ENCODE measurements around the gene TFF3.

The TFF3 gene

GRCh38 chr21:42266971-42267556 lies 48.1 kb downstream of the TFF3 start:
- Mint-ChIP-seq H3K4me1 (ENCODE audit: low read depth) (peaks cover 30% of the 10 kb centered on the region), H3K27ac (peak overlapping the region; percentile 36)

GRCh38 chr21:42265231-42265812 lies 49.9 kb downstream of the TFF3 start:
- Mint-ChIP-seq H3K9me3 (no peaks in the 10 kb centered on the region), H3K4me1 (ENCODE audit: low read depth) (peaks cover 30% of the 10 kb centered on the region), H3K36me3 (ENCODE audit: low read depth) (no peaks in the 10 kb centered on the region), H3K27ac (no peak overlapping the region), H3K27me3 (no peaks in the 10 kb centered on the region), H3K4me3 (no peak overlapping the region)

More at GRCh38 chr21:42266971-42267556, 48.1 kb downstream of the TFF3 start:
- H3K27me3 Mint-ChIP-seq = no peaks in the 10 kb centered on the region
- H3K9me3 Mint-ChIP-seq = no peaks in the 10 kb centered on the region
- no peak overlapping the region for H3K4me3 Mint-ChIP-seq
- H3K36me3 Mint-ChIP-seq (ENCODE audit: low read depth) = peaks cover 4% of the 10 kb centered on the region

DNA sequence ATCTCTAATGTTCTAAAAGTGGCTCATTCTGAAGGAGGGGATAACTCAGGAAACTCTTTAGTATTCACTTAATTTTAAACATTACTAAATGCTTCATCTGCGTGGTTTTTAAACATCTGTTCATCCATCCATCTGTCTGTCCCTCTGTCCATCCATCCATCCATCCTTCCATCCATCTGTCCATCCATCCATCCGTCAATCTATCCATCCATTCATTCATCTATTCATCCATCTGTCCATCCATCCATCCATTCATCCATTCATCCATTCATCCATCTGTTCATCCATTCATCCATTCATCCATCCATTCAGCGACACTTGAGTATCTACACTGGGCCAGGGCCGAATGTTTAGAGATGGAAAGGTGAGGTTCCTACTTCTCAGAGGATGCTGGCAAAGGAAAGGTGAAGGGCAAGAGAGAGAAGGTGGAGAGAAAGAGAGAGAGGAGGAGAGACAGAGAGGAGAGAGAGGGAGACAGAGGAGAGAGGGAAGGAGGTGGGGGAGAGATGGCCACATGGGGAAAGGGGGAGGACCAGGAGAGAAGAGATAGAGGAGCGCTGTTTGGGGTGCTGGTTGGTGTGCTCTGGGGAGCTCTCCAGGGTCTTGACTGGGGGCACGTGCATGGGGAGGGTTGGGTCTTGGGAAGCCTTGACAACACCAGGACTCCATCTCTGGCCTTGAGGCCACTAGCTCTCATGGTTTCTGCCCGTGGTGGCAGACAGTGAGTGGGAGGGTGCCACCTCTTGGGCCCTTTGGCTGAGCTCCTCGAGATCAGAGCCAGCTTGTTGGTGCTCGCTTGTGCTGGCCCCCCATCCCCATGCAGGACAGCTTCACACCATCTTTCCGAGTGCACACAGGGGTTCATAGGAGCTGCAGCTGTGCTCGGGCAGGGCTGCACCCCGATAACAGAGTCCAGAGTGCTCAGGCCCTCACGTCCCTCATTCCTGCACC lies 50.7 kb downstream of the TFF3 start:
- Mint-ChIP-seq H3K27me3 (no peaks in the 10 kb centered on the region), H3K4me1 (ENCODE audit: low read depth) (peaks cover 28% of the 10 kb centered on the region), H3K4me3 (no peak overlapping the region), H3K9me3 (no peaks in the 10 kb centered on the region), H3K36me3 (ENCODE audit: low read depth) (no peaks in the 10 kb centered on the region), H3K27ac (no peak overlapping the region)

- Mint-ChIP-seq H3K27me3 (no peaks in the 10 kb centered on the region), H3K27ac (no peak overlapping the region)
These were observed 51.5 kb downstream of the TFF3 start for GRCh38 chr21:42263591-42264131.

DNA sequence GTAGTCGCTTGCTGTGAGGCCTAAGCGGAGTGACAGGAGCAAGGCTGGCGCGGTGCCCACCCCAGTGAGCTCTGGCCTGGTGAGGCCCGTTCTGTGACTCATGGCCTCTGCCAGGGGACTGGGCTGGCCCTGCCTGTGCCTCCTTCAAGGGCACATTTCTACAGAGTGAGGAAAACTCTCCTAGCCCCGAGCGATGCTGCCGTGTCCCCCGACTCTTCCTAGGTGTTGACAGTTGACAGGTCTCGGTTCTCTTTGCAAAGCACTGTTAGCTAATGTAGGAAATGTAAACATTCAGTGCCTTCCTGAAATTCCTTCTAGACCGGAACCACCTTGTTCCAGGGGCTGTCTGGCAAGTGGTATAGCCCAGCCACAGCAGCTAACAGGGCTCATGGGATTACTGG lies 52.4 kb downstream of the TFF3 start:
- H3K9me3 Mint-ChIP-seq = no peaks in the 10 kb centered on the region
- H3K27me3 Mint-ChIP-seq = no peaks in the 10 kb centered on the region
- no peak overlapping the region for H3K27ac Mint-ChIP-seq
- peaks cover 15% of the 10 kb centered on the region for H3K4me1 Mint-ChIP-seq (ENCODE audit: low read depth)
- H3K4me3 Mint-ChIP-seq = no peak overlapping the region
- no peaks in the 10 kb centered on the region for H3K36me3 Mint-ChIP-seq (ENCODE audit: low read depth)

More at GRCh38 chr21:42263591-42264131, 51.5 kb downstream of the TFF3 start:
- Mint-ChIP-seq H3K4me1 (ENCODE audit: low read depth) (peaks cover 20% of the 10 kb centered on the region), H3K4me3 (no peak overlapping the region), H3K36me3 (ENCODE audit: low read depth) (no peaks in the 10 kb centered on the region), H3K9me3 (no peaks in the 10 kb centered on the region)

DNA sequence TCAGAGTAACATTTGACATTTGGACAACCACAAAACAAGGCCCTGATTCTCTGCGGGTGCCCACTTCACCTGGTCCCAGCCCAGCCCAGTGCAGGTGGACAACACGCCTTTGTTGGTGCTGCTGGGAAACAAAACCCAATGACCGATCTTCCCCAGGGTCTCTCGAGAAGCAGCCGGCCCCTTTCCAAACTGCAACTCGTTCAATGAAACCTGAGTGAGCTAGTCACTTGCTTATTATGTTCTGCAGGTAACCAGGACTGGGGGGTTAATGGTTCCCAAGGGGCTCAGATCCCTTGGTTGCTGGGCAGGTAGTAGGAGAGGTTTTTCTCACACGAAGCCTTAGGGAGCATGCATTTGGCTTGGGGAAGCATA lies 53.4 kb downstream of the TFF3 start:
- Mint-ChIP-seq H3K4me3 (no peak overlapping the region), H3K9me3 (no peaks in the 10 kb centered on the region), H3K4me1 (ENCODE audit: low read depth) (peaks cover 9% of the 10 kb centered on the region), H3K27me3 (no peaks in the 10 kb centered on the region), H3K27ac (no peak overlapping the region), H3K36me3 (ENCODE audit: low read depth) (no peaks in the 10 kb centered on the region)

Data from stimulated activated naive CD8-positive, alpha-beta T cell treated with anti-CD3 and anti-CD28 coated beads, Interleukin-15, Interleukin-2, amounts not matched to agents 100 ng/mL and 50 ng/mL, for 24 hours (primary cell).